ENCODE measurements around the gene MBLAC1. TPM values are rescaled to one million over a fixed set of nuclear protein-coding genes. Genes with fewer than 3 reads are reported as not detected.

MBLAC1 gene
- total and polyA plus RNA-seq, 9 of the 15 experiments (the other 6 are each of a cell fraction or from before 2014, with no cell fraction given) = 0.03 to 3.1 (median 0.52) TPM

DNA sequence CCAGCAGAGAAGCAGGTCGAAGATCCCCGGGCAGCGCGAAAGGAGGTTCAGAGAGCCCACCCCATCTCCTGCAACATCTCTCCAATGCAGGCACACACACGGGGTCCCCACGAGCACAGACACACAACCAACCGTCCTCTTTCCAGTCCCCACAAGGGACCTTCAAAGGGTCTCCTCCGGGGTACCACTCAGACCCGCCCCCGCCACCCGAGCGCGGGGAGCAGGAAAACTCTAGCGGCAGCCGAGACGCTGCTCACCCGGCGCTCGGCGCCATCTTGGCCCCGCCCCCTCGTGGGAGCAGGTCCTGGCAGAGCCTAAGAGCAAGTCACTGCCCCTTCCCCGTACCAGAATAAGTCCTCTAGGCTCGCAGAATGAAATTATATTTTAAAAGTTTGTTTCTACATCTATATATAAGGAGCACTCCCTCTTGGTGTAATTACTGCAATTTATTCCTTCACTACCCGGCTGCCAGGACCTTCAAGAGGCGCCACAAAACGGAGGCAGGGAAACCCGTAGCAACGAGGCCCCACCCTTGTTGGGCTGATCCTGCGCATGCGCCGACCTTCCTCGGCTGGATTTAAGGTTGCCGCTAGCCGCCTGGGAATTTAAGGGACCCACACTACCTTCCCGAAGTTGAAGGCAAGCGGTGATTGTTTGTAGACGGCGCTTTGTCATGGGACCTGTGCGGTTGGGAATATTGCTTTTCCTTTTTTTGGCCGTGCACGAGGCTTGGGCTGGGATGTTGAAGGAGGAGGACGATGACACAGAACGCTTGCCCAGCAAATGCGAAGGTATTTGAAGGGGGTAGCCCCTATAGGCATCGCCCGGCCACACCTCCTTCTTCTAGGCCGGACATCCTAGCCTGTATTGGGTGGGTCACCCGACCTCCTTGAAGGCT lies 7.4 kb upstream of the MBLAC1 start, which contains the start of the genes CNPY4 and TAF6 (continued):
- TF ChIP-seq TFE3 (CRISPR knock-in tag; IDR thresholded peaks at IDR 0.05) = no peak
- no peak for TF ChIP-seq MAFG (tag; conservative IDR thresholded peaks at IDR 0.05)
- TF ChIP-seq CC2D1A (IDR thresholded peaks at IDR 0.05) = no peak; the same call in 1 of the 2 replicates
- no peak for TF ChIP-seq ZNF696 (CRISPR knock-in tag; conservative IDR thresholded peaks at IDR 0.05)
- no peak for TF ChIP-seq ILF3 (IDR thresholded peaks at IDR 0.05; ENCODE audit: borderline replicate concordance)
- TF ChIP-seq MLX (CRISPR knock-in tag; conservative IDR thresholded peaks at IDR 0.05) = peak in 1 of 2 experiments; percentile 88; a peak in 2 of 4 replicates
- no peak for TF ChIP-seq POLR3A (IDR thresholded peaks at IDR 0.05; ENCODE audit: borderline replicate concordance, extremely low read depth, insufficient read depth, insufficient read length)
- TF ChIP-seq HNRNPLL (IDR thresholded peaks at IDR 0.05; ENCODE audit: low read depth, low read length, poor library complexity, severe bottlenecking) = peak; percentile 18
- TF ChIP-seq STAG1 (CRISPR knock-in tag; IDR thresholded peaks at IDR 0.05; ENCODE audit: borderline replicate concordance) = no peak
- no peak for TF ChIP-seq CBFA2T3 (IDR thresholded peaks at IDR 0.05)
- TF ChIP-seq, protein P1, sequence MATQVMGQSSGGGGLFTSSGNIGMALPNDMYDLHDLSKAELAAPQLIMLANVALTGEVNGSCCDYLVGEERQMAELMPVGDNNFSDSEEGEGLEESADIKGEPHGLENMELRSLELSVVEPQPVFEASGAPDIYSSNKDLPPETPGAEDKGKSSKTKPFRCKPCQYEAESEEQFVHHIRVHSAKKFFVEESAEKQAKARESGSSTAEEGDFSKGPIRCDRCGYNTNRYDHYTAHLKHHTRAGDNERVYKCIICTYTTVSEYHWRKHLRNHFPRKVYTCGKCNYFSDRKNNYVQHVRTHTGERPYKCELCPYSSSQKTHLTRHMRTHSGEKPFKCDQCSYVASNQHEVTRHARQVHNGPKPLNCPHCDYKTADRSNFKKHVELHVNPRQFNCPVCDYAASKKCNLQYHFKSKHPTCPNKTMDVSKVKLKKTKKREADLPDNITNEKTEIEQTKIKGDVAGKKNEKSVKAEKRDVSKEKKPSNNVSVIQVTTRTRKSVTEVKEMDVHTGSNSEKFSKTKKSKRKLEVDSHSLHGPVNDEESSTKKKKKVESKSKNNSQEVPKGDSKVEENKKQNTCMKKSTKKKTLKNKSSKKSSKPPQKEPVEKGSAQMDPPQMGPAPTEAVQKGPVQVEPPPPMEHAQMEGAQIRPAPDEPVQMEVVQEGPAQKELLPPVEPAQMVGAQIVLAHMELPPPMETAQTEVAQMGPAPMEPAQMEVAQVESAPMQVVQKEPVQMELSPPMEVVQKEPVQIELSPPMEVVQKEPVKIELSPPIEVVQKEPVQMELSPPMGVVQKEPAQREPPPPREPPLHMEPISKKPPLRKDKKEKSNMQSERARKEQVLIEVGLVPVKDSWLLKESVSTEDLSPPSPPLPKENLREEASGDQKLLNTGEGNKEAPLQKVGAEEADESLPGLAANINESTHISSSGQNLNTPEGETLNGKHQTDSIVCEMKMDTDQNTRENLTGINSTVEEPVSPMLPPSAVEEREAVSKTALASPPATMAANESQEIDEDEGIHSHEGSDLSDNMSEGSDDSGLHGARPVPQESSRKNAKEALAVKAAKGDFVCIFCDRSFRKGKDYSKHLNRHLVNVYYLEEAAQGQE (IDR thresholded peaks at IDR 0.05; ENCODE audit: borderline replicate concordance) = no peak
- TF ChIP-seq, protein P1 (CRISPR knock-in tag; IDR thresholded peaks at IDR 0.05; ENCODE audit: low read depth) = peak; percentile 63; the same call in 1 of the 2 replicates
- TF ChIP-seq, protein P2, sequence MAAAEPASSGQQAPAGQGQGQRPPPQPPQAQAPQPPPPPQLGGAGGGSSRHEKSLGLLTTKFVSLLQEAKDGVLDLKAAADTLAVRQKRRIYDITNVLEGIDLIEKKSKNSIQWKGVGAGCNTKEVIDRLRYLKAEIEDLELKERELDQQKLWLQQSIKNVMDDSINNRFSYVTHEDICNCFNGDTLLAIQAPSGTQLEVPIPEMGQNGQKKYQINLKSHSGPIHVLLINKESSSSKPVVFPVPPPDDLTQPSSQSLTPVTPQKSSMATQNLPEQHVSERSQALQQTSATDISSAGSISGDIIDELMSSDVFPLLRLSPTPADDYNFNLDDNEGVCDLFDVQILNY (CRISPR knock-in tag; IDR thresholded peaks at IDR 0.05) = no peak
- no peak for TF ChIP-seq CEBPB (tag; IDR thresholded peaks at IDR 0.05)
- no peak for TF ChIP-seq TRIM24 (IDR thresholded peaks at IDR 0.05)
- TF ChIP-seq ZNF561 (CRISPR knock-in tag; conservative IDR thresholded peaks at IDR 0.05) = no peak
- no peak for TF ChIP-seq MCM2 (IDR thresholded peaks at IDR 0.05; ENCODE audit: low read depth)
